Effector memory CD4-positive, alpha-beta T cell (primary cell): ENCODE measurements around the gene HSPB7.

Experiments
- DNase-seq, 3 donors: peaks; one replicate each; pipeline ENCODE4 v3.0.0-alpha.2; 2020
- H3K27ac ChIP-seq: 2 replicates; pipeline ENCODE4 v1.7.0; 2013; ENCODE audit warnings: mild to moderate bottlenecking, low read length, moderate library complexity; ENCODE audit not compliant: insufficient read depth, poor library complexity, severe bottlenecking
- H3K27me3 ChIP-seq: replicated peaks from 2 replicates; pipeline ENCODE4 v1.7.0; 2013; ENCODE audit warnings: mild to moderate bottlenecking, low read length; ENCODE audit not compliant: insufficient read depth, control insufficient read depth, poor library complexity, severe bottlenecking
- H3K36me3 ChIP-seq: 2 replicates; pipeline ENCODE4 v1.7.0; 2013; ENCODE audit warnings: mild to moderate bottlenecking, low read length, moderate library complexity; ENCODE audit not compliant: control insufficient read depth, insufficient read depth
- H3K4me1 ChIP-seq: 2 replicates; pipeline ENCODE4 v1.7.0; 2013; ENCODE audit warnings: low read length, mild to moderate bottlenecking; ENCODE audit not compliant: control insufficient read depth, insufficient read depth, poor library complexity, severe bottlenecking
- H3K4me3 ChIP-seq: 2 replicates; pipeline ENCODE4 v1.7.0; 2013; ENCODE audit warnings: low read length, low read depth, mild to moderate bottlenecking; ENCODE audit not compliant: insufficient read depth, poor library complexity, severe bottlenecking
- H3K9me3 ChIP-seq: 2 replicates; pipeline ENCODE4 v1.7.0; 2013; ENCODE audit warnings: mild to moderate bottlenecking, low read length, moderate library complexity; ENCODE audit not compliant: control insufficient read depth

The HSPB7 gene

DNA sequence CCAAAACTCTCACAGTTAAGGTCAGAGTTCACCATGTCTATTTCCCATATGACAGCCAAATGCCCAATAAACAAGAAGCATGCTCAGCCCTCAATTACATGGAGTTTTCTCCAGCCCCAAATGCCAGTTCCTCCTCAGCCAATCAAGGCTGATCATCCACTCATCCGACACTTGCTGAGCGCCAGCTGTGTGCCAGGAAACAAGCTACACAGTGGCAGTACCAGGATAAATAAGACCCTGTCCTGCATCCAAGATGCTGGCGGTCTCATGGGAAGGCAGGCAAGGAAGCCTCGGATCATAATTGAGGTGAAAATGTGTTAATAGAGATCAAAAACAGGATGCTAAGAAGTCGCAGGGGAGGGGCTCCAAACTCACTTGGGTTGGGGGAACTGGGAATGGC, 49.7 kb downstream of the HSPB7 start:
- no peak for DNase-seq
- Histone ChIP-seq H3K36me3 (peaks cover 21% of the 10 kb centered on the region), H3K27ac (no peak overlapping the region), H3K27me3 (no peaks in the 10 kb centered on the region), H3K9me3 (no peaks in the 10 kb centered on the region), H3K4me1 (peaks cover 25% of the 10 kb centered on the region), H3K4me3 (no peak overlapping the region)

DNA sequence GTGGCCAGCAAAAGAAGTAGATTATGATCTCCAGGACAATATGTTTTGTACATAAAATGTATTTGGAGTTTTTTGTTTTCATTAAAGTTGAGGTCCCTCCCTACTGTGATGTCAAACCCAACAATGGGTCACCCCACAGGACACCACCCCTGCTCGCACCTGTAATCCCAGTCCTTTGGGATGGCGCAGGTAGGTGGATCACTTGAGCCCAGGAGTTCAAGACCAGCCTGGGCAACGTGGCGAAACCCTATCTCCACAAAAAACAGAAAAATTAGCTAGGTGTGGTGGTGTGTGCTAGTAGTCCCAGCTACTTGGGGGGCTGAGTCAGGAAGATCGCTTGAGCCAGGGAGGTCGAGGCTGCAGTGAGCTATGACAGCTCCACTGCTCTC, 50.9 kb downstream of the HSPB7 start:
- Histone ChIP-seq H3K36me3 (peaks cover 9% of the 10 kb centered on the region), H3K27me3 (no peaks in the 10 kb centered on the region), H3K4me1 (peaks cover 25% of the 10 kb centered on the region), H3K9me3 (no peaks in the 10 kb centered on the region), H3K4me3 (no peak overlapping the region), H3K27ac (peak overlapping the region; percentile 52)
- no peak for DNase-seq

DNA sequence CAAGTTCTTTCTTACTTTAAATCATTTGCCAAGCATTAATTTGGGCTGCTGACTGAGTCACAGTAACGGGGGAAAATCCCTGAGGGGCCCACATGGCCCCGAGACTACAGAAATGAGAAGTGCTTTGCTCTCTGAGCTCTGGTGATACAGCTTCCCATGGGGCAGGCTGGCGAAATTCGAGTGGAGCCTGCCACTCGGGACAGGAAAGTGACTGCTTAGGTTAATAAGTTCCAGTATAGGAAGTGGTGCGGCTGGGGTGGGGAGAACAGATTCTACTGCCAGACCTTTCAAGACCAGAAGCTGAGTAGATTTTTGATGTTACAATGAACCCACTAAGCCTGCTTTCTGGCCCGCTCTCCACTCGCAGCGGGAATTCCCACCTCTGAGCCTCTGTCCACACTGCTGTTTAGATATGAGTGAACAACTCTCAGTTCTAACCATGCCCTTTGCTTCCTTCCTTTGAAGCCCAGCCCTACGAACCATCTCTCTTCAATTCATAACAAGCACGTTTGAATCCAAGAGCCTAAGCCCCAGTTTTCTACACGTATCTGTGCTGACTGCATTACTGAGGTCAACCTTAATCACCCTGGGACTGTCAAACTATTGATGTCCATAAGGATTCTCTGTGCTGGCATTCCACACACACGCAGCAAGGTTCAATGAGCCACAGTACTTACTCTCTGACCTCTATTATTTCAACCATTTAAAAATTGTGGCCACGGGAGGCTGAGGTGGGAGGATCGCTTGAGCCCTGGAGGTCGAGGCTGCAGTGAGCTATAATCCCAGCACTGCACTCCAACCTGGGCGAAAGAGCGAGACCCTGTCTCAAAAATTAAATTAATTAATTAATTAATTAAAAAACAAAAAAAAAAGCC, 51.5 kb downstream of the HSPB7 start:
- Histone ChIP-seq H3K36me3 (peaks cover 5% of the 10 kb centered on the region), H3K27me3 (no peaks in the 10 kb centered on the region), H3K4me3 (no peak overlapping the region), H3K4me1 (peaks cover 25% of the 10 kb centered on the region), H3K27ac (peak overlapping the region; percentile 52), H3K9me3 (no peaks in the 10 kb centered on the region)
- peak; percentile 8 to 49 (median 46) for DNase-seq

DNA sequence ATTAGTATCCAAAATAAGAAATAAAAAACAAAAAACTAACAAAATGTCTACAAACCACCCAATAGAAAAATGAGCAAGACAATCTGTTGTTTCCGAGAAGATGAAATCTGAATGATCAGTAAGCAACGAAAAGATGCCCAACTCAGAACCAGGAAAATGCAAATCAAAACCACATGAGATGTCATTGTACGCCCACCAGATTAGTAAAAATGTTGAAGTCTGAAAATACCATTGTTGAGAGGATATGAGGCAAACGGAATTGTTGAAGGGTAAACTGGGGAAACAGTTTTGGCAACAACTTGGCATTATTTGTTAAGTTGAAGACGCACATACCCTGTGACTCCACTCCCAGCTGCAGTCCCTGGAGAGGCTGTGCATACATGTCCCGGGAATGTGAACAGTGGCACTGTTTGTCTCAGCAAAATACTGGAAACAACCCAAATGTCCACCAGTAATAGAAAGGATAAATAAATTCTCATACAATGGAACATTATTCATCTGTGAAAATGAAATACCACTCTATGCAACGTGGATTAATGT, 52.5 kb downstream of the HSPB7 start:
- Histone ChIP-seq H3K27me3 (no peaks in the 10 kb centered on the region), H3K27ac (peak overlapping the region; percentile 52), H3K36me3 (peaks cover 5% of the 10 kb centered on the region), H3K9me3 (no peaks in the 10 kb centered on the region), H3K4me3 (no peak overlapping the region), H3K4me1 (peaks cover 25% of the 10 kb centered on the region)
- no peak for DNase-seq
